HG03280 (cell line): ENCODE results near the gene TMEM129.

Experiments
- ATAC-seq: cut with Tn5 transposase; IDR thresholded peaks from one replicate; pipeline ENCODE4 v1.9.1; 2021; ENCODE audit warnings: mild to moderate bottlenecking, moderate library complexity; ENCODE audit not compliant: unreplicated experiment

Gene TMEM129

DNA sequence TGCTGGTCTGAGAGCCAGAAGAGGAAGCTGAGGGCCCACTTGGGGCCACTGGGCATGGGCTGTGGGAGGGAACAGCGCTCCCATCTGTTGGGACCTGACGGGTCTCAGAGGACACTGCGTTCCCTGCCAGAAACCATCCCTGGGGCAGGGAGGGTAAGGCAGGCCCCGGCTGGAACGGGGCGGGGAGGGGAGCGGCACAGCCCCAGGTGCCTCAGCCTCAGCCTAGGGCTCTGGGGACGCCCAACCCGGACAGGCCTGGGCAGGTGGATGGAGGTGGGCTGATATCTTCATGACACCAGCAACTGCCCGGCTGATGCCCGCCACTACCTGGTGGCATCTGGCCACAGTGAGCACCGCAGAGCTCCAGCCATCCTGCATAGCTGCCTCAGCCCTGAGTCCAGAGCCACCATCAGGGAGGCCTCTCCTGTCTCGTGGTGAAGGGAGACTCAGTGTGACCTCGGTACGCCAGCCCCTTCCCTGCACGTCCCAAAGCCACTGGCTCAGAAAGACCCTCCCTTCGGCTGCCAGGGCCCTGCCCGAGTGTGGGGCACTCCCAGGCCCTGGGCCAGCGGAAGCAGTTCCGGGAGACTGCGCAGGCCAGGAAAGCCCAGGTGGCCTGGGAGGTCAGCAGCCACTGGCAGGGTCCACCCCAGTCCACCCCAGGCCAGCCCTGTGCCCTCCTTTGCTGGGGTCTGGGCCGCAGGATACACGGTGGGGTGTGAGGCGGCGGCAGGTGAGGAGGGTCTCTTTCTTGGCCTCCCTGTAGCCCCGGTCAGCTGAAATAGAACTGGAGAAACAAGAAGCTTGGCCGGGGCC is 37.4 kb upstream of the TMEM129 start:
- ATAC-seq = no peak

- no peak for ATAC-seq
Observed at GRCh38 chr4:1757836-1758235, 36.7 kb upstream of the TMEM129 start.

- ATAC-seq = no peak
Observed at GRCh38 chr4:1756893-1757779, 36.0 kb upstream of the TMEM129 start.

DNA sequence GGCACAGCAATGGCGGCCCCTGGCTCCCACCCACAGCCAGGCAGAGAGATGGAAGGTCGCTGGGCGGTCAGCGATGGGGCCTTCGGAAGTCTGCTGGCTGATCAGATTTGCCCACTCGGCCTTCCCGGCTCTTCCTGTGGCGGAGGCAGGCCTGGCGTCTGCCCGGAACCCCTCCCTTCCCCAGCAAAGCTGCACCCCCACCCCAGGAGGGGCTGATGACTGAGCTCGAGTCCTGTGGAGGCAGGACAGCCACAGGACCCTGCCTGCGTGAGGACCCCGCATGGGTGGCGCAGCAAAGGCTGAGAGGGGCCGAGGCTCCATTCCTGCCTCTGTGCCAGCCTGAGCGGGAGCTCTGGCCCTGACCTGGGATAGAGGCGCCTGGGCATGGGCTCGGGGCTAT is 35.0 kb upstream of the TMEM129 start:
- ATAC-seq = no peak

- no peak for ATAC-seq
Observed at GRCh38 chr4:1755297-1755696, 34.2 kb upstream of the TMEM129 start.

DNA sequence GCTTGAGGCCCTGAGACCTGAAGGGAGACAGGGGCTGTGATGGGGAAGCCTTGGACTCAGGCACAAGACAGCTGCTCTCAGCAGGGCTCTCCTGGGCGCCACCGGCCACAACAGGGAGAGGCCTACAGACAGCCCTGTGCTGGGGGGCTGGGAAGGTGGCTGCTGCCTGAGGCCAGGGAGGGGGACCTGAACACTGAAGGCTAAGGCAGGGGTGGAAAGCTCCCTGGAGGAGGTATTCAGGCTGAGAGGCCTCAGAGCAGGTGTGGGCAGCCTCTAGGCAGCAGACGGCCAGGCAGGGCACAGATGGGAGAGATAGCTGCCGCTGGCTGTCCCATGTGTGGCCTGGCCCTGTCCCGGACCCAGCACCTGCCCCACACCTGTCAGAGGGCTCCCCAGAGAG is 33.2 kb upstream of the TMEM129 start:
- no peak for ATAC-seq

DNA sequence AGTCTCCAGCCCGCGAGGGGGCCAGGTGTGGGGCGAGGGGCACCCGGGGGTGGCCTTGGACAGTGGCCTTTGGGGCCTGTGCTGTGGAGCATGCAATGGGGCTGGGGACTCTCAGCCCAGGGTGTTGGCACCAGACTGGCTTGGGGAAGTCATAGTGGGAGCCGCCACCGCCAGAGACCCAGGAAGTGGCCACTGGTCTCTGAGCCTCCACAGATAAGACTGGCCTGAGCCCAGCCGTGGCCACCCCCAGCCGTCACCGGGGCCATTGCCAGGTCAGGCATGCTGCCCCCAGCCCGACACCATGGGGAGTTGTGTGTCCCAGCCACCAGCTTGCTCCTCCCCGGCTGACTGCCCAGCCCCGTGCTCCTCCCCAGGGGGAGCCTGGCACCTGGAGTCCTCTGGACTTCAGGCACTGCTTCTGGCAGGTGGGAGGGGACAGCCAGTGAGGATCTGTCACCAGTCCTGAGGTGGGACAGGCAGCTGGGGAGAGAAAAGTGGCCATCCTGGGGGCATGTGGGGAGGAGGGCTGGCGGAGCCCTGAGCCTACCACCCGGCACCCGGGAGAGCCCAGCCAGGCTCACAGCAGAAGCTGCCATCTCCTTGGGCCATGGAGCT is 32.7 kb upstream of the TMEM129 start:
- ATAC-seq = no peak

- no peak for ATAC-seq
Observed at GRCh38 chr4:1753294-1753696, 32.2 kb upstream of the TMEM129 start.

DNA sequence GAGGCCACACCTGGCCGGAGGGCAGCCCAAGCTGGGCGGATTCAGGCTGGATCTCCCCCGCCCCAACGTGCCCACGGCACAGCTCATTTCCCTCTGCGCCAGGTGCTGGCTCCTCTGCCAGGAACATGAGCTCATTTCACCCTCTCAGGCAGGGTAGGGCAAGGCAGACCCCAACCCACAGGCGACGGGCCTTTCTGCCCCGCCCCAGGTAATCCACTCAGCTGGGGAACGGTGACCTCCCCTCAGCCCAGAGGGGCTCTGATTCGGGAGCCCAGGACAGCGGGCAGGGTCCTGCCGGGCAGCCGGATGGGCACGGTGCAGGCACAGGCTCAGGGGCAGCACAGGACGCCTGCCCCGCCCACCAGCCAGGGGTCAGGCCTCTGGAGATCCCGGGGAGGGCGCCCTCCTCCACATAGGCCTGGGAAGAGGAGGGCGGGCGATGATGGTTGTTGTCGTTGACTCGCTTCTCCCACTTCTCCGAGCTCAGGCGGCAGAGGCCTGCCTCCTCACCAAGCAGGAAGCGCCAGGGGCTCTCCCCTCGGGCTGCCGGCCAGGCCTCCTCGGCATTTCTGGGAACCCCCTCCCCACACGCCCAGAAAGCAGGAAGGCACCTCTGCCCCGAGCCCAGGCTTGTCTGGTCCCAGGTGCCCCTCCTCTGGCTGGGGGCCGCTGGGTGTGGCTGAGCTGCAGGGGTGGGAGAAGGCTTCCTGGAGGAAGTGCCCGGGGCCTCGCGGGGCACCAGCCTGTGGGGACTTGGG is 31.3 kb upstream of the TMEM129 start:
- no peak for ATAC-seq

DNA sequence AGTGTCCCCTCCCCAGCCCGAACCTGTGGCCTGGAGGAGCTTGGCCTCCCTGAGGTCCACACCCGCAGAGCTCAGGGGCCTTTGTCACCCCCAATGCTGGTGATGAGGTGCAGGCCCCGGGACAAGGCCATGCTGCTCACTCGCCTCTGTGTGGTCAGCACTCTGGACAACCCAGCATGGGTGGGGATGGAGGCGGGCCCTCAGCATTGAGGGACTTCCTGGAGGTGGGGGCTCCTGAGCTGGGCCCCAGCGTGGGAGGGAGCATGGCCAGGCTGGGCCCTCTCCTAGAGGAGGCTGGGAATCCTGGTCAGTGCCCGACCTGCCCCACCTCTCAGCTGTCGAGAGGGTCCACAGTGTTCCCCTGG is 30.8 kb upstream of the TMEM129 start:
- no peak for ATAC-seq

GRCh38 chr4:1751155-1751918 is 30.2 kb upstream of the TMEM129 start:
- no peak for ATAC-seq

DNA sequence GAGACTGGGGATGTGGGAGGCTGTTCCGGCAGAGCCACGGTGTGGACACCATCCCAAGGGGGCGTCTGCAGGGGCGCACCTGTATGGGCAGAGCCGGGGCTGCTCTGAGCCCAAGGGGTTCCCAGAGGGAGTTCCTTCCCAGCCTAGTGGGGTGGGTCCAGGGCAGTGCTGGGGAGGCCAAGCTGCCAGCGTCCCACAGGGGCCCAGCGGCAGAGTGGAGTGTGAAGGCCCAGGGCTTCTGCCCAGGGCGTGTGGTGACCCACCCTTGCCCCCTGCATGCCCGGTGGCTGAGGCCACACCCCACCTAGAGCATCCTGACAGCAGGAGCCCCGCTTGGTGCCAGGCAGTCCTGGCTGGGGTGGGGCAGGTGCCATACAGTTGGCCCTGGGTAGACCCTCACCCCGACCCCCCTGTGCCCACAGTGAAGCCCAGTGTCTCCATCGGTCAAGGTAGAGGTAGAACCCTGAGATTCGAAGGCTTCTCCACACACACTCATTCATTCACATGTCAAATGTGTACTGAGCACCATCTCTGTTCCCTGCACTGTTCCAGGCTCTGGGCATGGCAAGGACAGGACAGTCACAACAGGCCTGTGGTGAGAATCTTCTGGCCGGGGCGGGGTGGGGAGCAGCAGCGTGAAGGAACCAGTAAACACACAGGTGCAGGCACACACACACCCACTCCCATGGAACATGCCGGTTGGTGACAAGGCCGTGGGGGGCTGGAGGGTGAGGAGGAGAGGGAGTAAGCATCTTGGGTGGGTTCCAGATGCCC is 29.4 kb upstream of the TMEM129 start:
- ATAC-seq = no peak

GRCh38 chr4:1749826-1750225 is 28.7 kb upstream of the TMEM129 start:
- ATAC-seq = no peak

DNA sequence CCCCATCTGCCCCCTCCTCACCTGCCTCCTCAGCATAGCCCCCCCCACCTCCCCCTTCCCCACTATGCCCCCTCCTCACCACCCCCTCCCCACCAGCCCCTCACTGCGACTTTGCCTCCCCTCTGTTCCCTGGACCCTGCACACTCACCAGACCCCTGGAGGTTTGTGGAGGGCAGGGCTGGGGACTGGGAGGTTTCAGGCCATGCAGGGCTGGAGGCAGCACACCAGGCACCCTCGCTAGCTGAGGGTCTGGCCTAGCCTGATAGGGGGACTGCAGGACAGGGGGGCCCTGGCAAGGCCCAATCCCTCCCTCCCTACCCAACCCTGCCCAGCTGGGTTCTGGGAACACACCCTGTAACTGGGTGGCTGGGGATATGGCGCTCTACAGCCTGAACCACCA is 28.2 kb upstream of the TMEM129 start:
- no peak for ATAC-seq

DNA sequence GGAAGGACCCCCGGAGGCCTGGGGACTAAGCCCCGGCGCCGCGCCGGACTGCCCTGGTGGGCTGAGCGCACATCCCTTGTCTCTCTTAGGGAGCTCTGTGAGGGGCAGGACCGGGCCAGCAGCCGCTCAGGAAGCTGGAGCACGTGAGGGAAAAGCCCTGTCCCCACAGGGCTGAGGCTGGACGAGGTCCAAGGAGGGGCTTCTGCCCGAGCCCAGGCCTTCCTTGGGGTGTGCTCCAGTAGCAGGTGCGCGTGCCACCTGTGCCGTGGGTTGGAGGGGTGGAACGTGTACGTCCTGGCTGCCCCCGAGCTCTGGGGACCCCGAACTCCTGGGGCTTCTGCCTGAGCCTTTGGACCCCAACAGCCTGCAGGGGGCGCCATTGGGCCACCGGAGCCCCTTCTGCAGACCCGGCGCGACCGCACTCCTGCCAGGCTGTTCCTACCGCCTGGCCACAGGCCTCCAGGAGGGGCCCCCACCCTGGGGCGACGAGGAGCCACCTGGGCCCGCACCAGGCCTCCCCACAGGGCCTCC is 27.4 kb upstream of the TMEM129 start:
- ATAC-seq = no peak

DNA sequence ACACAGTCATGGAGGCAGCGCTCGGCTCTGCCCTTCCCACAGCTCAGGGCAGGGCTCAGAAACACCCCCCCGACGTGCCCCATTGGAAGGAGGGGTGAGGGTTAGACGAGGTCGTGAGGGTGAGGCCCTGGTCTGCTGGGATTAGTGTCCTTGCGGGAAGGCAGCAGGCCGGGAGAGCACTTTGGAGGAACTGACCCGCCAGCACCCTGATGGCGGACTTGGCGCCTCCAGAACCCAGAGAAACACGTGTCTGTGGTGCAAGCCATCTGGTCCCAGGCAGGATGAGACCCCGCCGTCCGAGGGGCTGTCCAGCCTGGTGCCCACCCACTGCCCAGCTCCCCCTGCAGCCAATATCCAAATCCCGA is 26.5 kb upstream of the TMEM129 start:
- no peak for ATAC-seq

- ATAC-seq = no peak
Observed at GRCh38 chr4:1746919-1747602, 25.9 kb upstream of the TMEM129 start.

DNA sequence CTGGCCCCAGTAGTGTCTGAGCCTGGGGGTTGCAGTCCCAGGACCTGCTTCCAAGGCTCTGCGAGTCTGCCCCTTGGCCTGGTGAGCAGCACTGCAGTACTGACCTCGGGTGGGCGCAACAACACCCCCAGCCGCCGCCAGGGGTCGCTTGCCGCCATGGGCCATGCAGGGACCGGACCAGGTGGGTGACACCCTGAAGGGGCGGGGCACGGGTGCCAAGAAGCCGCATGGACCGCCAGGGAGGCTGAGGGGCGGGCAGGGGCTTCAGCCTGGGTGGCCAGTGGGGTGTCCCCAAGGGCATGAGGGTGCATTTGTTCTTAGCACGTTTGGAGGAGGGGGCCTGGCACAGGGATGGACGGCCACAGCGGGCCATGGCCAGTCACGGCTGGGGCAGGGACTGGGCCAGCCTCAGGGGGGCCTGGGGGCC is 25.2 kb upstream of the TMEM129 start:
- peak; percentile 65 for ATAC-seq

DNA sequence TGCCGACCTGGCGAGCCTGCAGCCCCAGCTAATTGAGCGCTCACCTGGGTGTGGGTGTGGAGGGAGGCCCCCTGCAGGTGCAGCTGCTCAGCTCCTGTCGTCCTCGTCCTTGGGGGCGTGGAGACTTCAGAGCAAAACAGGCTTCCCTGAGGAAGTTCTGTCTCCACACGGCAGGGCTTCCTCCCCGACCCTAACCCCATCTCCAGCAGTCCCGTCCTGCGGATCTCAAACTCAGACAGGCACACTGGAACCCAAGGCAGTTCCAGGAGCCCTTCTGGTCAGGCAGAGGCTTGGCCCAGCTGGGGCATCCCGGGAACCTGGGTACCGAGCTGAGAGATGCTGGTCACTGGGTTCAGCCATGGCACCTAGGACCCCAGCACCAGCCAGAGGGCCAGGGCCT is 24.6 kb upstream of the TMEM129 start:
- no peak for ATAC-seq
